Activated naive CD4-positive, alpha-beta T cell (primary cell): ENCODE results near the gene VPS16.

Experiments used
- DNase-seq, 4 experiments: peaks; one replicate each; lab custom pipeline; 2025; lab: John Stamatoyannopoulos, UW

The VPS16 gene

GRCh38 chr20:2902291-2902690, 61.7 kb downstream of the VPS16 start:
- no peak for DNase-seq

- no peak for DNase-seq
Observed at GRCh38 chr20:2902818-2903217, 62.3 kb downstream of the VPS16 start.

GRCh38 chr20:2903686-2904085, 63.1 kb downstream of the VPS16 start:
- DNase-seq: no peak

DNA sequence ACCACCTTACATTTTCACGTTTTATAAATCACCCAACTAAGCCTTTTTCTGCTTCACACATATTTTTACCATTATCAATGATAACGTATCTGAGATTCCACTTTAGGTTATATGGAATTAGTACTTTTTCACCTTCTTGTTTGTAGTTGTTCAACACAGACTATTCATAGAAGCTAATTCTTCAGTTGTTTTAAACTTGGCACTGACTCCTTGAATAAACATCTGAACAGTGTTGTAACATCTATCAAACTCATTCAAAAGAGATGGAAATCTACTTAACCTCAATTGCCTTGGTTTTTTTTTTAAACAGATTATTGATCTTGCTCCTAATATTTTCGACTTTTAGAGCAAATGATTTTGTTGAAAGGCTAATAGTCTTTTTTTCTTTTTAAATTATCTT, 67.0 kb downstream of the VPS16 start:
- DNase-seq: no peak

DNA sequence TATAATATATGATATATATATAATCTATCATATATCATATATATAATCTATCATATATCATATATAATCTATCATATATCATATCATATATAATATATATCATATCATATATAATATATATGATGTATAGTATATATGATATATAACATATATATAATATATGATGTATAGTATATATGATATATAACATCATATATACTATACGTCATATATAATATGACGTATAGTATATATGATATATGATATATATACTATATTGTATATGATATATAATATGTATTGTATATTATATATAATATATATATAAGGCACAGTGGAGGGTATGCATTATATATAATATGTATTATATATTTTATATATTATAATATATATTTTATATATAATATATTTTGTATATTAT, 69.4 kb downstream of the VPS16 start:
- DNase-seq: no peak

- no peak for DNase-seq
Observed at GRCh38 chr20:2911200-2911599, 70.7 kb downstream of the VPS16 start.

- no peak for DNase-seq
Observed at GRCh38 chr20:2914160-2914559, 73.6 kb downstream of the VPS16 start.
